Measurements from ENCODE around the gene DLX1.

The DLX1 gene

DNA sequence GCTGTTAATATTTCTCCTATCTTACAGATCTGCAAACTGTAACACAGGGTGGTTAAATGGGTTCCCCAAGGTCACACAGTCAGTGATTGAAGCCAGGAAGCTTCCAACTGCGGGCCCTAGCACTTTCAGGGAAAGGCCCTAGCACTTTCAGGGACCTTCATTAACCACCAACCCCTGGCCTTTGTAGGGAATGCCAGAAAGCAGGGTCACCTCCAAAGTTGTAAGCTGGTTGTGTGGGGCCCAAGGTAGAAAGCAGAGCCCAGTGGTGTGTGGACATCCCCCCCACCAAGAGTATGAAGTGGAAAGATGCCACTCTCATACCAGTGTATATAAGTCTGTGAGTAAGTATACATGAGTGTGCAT is 13.0 kb downstream of the DLX1 start:
- DNase-seq (ENCODE audit: low spot score) (no peak), ATAC-seq (ENCODE audit: low read depth) (no peak)
- peak overlapping the region; percentile 94 for H3K27ac ChIP-seq (ENCODE audit: poor library complexity, severe bottlenecking)
- peaks cover 34% of the 10 kb centered on the region for H3K4me1 ChIP-seq (ENCODE audit: insufficient read depth, poor library complexity, severe bottlenecking)
- no peaks in the 10 kb centered on the region for H3K36me3 ChIP-seq (ENCODE audit: low read depth)
- H3K27me3 ChIP-seq (ENCODE audit: insufficient read depth, poor library complexity, severe bottlenecking) = no peaks in the 10 kb centered on the region
- no peak overlapping the region for H3K4me3 ChIP-seq (ENCODE audit: severe bottlenecking)
- H3K9me3 ChIP-seq (ENCODE audit: severe bottlenecking) = no peaks in the 10 kb centered on the region
- no peak for TF ChIP-seq CTCF (IDR thresholded peaks at IDR 0.05; ENCODE audit: poor library complexity, severe bottlenecking)

GRCh38 chr2:172098650-172099471 is 13.6 kb downstream of the DLX1 start:
- Histone ChIP-seq H3K27me3 (ENCODE audit: insufficient read depth, poor library complexity, severe bottlenecking) (no peaks in the 10 kb centered on the region), H3K4me3 (ENCODE audit: severe bottlenecking) (peak overlapping the region; percentile 19), H3K36me3 (ENCODE audit: low read depth) (no peaks in the 10 kb centered on the region), H3K4me1 (ENCODE audit: insufficient read depth, poor library complexity, severe bottlenecking) (peaks cover 38% of the 10 kb centered on the region), H3K27ac (ENCODE audit: poor library complexity, severe bottlenecking) (peak overlapping the region; percentile 94), H3K9me3 (ENCODE audit: severe bottlenecking) (no peaks in the 10 kb centered on the region)
- TF ChIP-seq CTCF (IDR thresholded peaks at IDR 0.05; ENCODE audit: poor library complexity, severe bottlenecking) = peak; percentile 2
- DNase-seq (ENCODE audit: low spot score) (peak; percentile 76), ATAC-seq (ENCODE audit: low read depth) (peak; percentile 5; the same call in 1 of the 3 replicates)

GRCh38 chr2:172099472-172100079 is 14.3 kb downstream of the DLX1 start:
- ATAC-seq (ENCODE audit: low read depth) (no peak), DNase-seq (ENCODE audit: low spot score) (no peak)
- Histone ChIP-seq H3K9me3 (ENCODE audit: severe bottlenecking) (no peaks in the 10 kb centered on the region), H3K27ac (ENCODE audit: poor library complexity, severe bottlenecking) (peak overlapping the region; percentile 94), H3K4me1 (ENCODE audit: insufficient read depth, poor library complexity, severe bottlenecking) (peaks cover 38% of the 10 kb centered on the region), H3K4me3 (ENCODE audit: severe bottlenecking) (peak overlapping the region; percentile 19), H3K36me3 (ENCODE audit: low read depth) (no peaks in the 10 kb centered on the region), H3K27me3 (ENCODE audit: insufficient read depth, poor library complexity, severe bottlenecking) (no peaks in the 10 kb centered on the region)
- TF ChIP-seq CTCF (IDR thresholded peaks at IDR 0.05; ENCODE audit: poor library complexity, severe bottlenecking) = no peak

- H3K4me3 ChIP-seq (ENCODE audit: severe bottlenecking) = no peak overlapping the region
- no peaks in the 10 kb centered on the region for H3K9me3 ChIP-seq (ENCODE audit: severe bottlenecking)
- no peaks in the 10 kb centered on the region for H3K27me3 ChIP-seq (ENCODE audit: insufficient read depth, poor library complexity, severe bottlenecking)
- no peaks in the 10 kb centered on the region for H3K36me3 ChIP-seq (ENCODE audit: low read depth)
- no peak for TF ChIP-seq CTCF (IDR thresholded peaks at IDR 0.05; ENCODE audit: poor library complexity, severe bottlenecking)
- H3K4me1 ChIP-seq (ENCODE audit: insufficient read depth, poor library complexity, severe bottlenecking) = peaks cover 38% of the 10 kb centered on the region
- ATAC-seq (ENCODE audit: low read depth) (no peak), DNase-seq (ENCODE audit: low spot score) (no peak)
- H3K27ac ChIP-seq (ENCODE audit: poor library complexity, severe bottlenecking) = no peak overlapping the region
Observed at GRCh38 chr2:172100080-172100934, 15.0 kb downstream of the DLX1 start.

All from RWPE2 (cell line).